MCF 10A (cell line): ENCODE data around the gene RAB5B. TPM values are rescaled to one million over a fixed set of nuclear protein-coding genes. Genes with fewer than 3 reads are reported as not detected.

Source experiments
- BruUV-seq: library from RNA; stranded (reverse); fragments of 400-500 nt; replicated peaks from 2 replicates; lab custom pipeline; 2021; lab: Mats Ljungman, UMichigan
- CTCF ChIA-PET: fragments of 300-600 bp; sonication (Branson Sonifier 250); formaldehyde crosslinking; extraction: SDS; loops from one replicate; lab custom pipeline; 2021; ENCODE audit warnings: antibody characterized with exemption, inconsistent platforms; lab: Yijun Ruan, JAX
- POLR2A ChIA-PET: fragments of 300-600, 350-650 bp; sonication (Branson Sonifier 250); formaldehyde crosslinking; extraction: SDS; loops from one replicate; lab custom pipeline; 2020; ENCODE audit warnings: antibody characterized with exemption, inconsistent platforms; lab: Yijun Ruan, JAX
- DNase-seq: peaks from one replicate; pipeline ENCODE4 v3.0.0-alpha.2; 2018; ENCODE audit not compliant: unreplicated experiment
- H3K27ac Mint-ChIP-seq: one replicate; pipeline ENCODE4 v1.8.0; 2022; ENCODE audit warnings: mild to moderate bottlenecking, low read depth, mixed read lengths; ENCODE audit not compliant: unreplicated experiment
- H3K27me3 Mint-ChIP-seq: one replicate; pipeline ENCODE4 v1.8.0; 2022; ENCODE audit warnings: mixed read lengths; ENCODE audit not compliant: insufficient read depth, unreplicated experiment
- H3K36me3 Mint-ChIP-seq: one replicate; pipeline ENCODE4 v1.8.0; 2022; ENCODE audit warnings: mild to moderate bottlenecking, moderate library complexity, mixed read lengths; ENCODE audit not compliant: insufficient read depth, unreplicated experiment
- H3K4me1 Mint-ChIP-seq: one replicate; pipeline ENCODE4 v1.8.0; 2022; ENCODE audit warnings: mixed read lengths; ENCODE audit not compliant: insufficient read depth, unreplicated experiment
- H3K4me3 Mint-ChIP-seq: one replicate; pipeline ENCODE4 v1.8.0; 2022; ENCODE audit warnings: mild to moderate bottlenecking, moderate library complexity, mixed read lengths; ENCODE audit not compliant: unreplicated experiment
- H3K9me3 Mint-ChIP-seq: one replicate; pipeline ENCODE4 v1.8.0; 2022; ENCODE audit warnings: mixed read lengths; ENCODE audit not compliant: unreplicated experiment
- CTCF ChIP-seq: fragments of 200-600 bp; IDR thresholded peaks from one replicate; pipeline ENCODE4 v1.8.0; 2022; ENCODE audit warnings: antibody characterized with exemption, mild to moderate bottlenecking; ENCODE audit not compliant: unreplicated experiment
- intact Hi-C: fragments of 100-400 bp; cut with micrococcal nuclease; formaldehyde crosslinking; loops from 2 replicates; pipeline ENCODE4 v1.14.1; 2022
- total RNA-seq: library from RNA; stranded (reverse); gene quantifications from 2 replicates; pipeline ENCODE4 v1.2.3, GENCODE V29; 2022

Gene RAB5B
- total RNA-seq, 1 experiment from 2014 or later: 67.4 TPM

DNA sequence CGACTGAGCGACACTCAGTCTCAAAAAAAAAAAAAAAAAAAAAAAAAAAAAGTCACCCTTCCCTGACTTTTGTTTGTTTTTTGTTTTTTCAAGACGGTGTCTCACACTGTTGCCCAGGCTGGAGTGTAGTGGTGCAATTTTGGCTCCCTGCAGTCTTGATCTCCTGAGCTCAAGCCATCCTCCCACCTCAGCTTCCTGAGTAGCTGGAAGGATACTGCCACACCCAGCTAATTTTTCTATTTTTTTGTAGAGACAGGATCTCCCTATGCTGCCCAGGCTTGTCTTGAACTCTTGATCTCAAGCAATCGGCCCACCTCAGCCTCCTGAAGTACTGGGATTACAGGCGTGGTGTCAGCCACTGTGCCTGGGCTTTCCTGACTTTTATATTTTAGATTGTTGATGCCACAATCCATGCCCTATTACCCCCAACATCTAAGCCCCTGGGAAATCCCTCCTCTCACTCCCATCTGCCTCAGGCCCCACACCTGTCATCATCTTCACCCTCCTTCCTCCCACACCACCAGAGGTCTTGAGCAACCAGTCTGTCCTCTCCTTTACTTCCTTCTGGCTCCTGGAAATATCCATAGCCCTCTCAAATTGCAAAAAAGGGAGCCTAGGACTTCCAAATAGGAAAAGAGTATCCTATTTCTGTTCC is 54.8 kb downstream of the RAB5B start:
- ChIA-PET POLR2A (interaction anchor here (0.9 to 2.1 kb wide), 3 partner anchors 9 to 21 kb away, joined by 3 to 15 read pairs (median 3); no protein-coding TSS in a partner anchor), CTCF (interaction anchor here (0.7 to 4.1 kb wide), 17 partner anchors 9 to 290 kb away, joined by 3 to 39 read pairs (median 4); partner anchors contain the start of genes IKZF4, ORMDL2 and SUOX)
- peak; percentile 27 for DNase-seq
- BruUV-seq: no TSS peak
- H3K27ac Mint-ChIP-seq: no peak overlapping the region
- H3K9me3 Mint-ChIP-seq: no peaks in the 10 kb centered on the region
- intact Hi-C loops: loop anchor here (1.0 kb wide), 2 partner anchors 32 to 290 kb away; no protein-coding TSS in a partner anchor
- no peaks in the 10 kb centered on the region for H3K27me3 Mint-ChIP-seq
- no peak for TF ChIP-seq CTCF
- H3K4me1 Mint-ChIP-seq: peaks cover 11% of the 10 kb centered on the region
- peaks cover 9% of the 10 kb centered on the region for H3K36me3 Mint-ChIP-seq
- no peak overlapping the region for H3K4me3 Mint-ChIP-seq

DNA sequence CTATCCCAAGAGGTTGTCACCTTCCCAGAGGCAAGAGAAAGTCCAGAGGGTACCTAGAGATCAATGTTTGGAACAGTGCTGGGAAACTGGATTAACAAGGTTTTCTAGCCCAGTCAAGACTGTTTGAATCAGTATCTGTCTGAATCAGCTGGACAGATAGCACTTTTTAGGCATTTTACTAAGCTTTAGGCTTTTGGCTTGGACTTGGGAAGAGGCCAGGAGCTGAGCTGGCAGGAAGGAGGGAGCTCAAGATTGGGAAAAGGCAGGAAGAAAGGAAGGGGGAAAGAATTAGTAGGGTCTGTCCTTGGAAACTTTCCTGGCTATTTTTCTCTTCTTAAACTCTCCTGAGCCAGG is 55.3 kb downstream of the RAB5B start:
- intact Hi-C loops: loop anchor here (1.0 kb wide), 2 partner anchors 33 to 291 kb away; no protein-coding TSS in a partner anchor
- H3K4me3 Mint-ChIP-seq: no peak overlapping the region
- TF ChIP-seq CTCF: no peak
- CTCF ChIA-PET: interaction anchor here (0.6 to 4.1 kb wide), 27 partner anchors 9 to 398 kb away, joined by 3 to 39 read pairs (median 3); partner anchors contain the start of genes IKZF4, ORMDL2, RAB5B and SUOX
- no peaks in the 10 kb centered on the region for H3K9me3 Mint-ChIP-seq
- BruUV-seq: no TSS peak
- H3K27ac Mint-ChIP-seq: no peak overlapping the region
- POLR2A ChIA-PET: interaction anchor here (0.8 to 2.1 kb wide), 5 partner anchors 9 to 33 kb away, joined by 3 to 15 read pairs (median 4); partner anchors contain the start of gene SUOX
- no peak for DNase-seq
- peaks cover 11% of the 10 kb centered on the region for H3K4me1 Mint-ChIP-seq
- no peaks in the 10 kb centered on the region for H3K27me3 Mint-ChIP-seq
- H3K36me3 Mint-ChIP-seq: peaks cover 9% of the 10 kb centered on the region

DNA sequence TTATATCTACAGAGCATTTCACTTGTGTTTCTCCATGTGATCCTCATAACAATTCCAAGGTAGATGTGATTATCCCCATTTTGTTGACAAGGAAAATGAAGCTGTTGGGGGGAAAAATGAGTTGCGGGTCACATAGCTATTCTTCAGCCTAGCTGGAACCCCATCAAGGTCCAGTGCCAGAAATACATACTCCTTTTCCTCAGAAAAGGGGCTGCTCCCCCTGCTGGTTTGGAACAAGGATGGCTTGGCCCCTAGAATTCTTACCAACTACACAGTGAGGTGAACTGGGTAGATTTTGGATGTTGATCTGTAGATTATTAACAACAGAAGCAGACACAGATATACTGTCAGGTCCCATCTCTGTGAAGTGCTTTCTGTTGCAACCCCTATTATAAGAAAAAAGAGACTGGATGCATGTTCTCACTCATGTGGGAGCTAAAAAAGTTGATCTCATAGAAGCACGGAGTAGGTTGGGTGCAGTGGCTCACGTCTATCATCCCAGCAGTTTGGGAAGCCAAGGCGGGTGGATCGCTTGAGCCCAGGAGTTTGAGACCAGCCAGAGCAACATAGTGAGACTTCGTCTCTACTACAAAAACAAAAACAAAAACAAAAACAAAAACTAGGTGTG is 55.9 kb downstream of the RAB5B start:
- DNase-seq: peak; percentile 69
- Mint-ChIP-seq H3K9me3 (no peaks in the 10 kb centered on the region), H3K27me3 (no peaks in the 10 kb centered on the region), H3K4me1 (peaks cover 11% of the 10 kb centered on the region), H3K36me3 (peaks cover 8% of the 10 kb centered on the region), H3K4me3 (no peak overlapping the region), H3K27ac (no peak overlapping the region)
- intact Hi-C loops: loop anchor here (1.0 kb wide), 2 partner anchors 33 to 291 kb away; no protein-coding TSS in a partner anchor
- no TSS peak for BruUV-seq
- TF ChIP-seq CTCF: peak; percentile 68
- CTCF ChIA-PET: interaction anchor here (0.6 to 4.1 kb wide), 26 partner anchors 8 to 397 kb away, joined by 3 to 39 read pairs (median 4); partner anchors contain the start of genes IKZF4, ORMDL2, RAB5B and SUOX
- POLR2A ChIA-PET: interaction anchor here (0.7 to 2.1 kb wide), 7 partner anchors 10 to 75 kb away, joined by 3 to 15 read pairs (median 3); partner anchors contain the start of gene SUOX

GRCh38 chr12:56031987-56032386 is 58.1 kb downstream of the RAB5B start:
- H3K36me3 Mint-ChIP-seq: peaks cover 4% of the 10 kb centered on the region

More at GRCh38 chr12:56031987-56032386, 58.1 kb downstream of the RAB5B start:
- intact Hi-C loops: no loop called here
- Mint-ChIP-seq H3K4me1 (peaks cover 11% of the 10 kb centered on the region), H3K27me3 (no peaks in the 10 kb centered on the region), H3K27ac (no peak overlapping the region), H3K4me3 (no peak overlapping the region), H3K9me3 (no peaks in the 10 kb centered on the region)
- no TSS peak for BruUV-seq
- ChIA-PET POLR2A (interaction anchor here (0.9 kb wide), 1 partner anchor 9 kb away, joined by 4 read pairs; no protein-coding TSS in a partner anchor), CTCF (interaction anchor here (1.0 kb wide), 1 partner anchor 36 kb away, joined by 4 read pairs; no protein-coding TSS in a partner anchor)
- DNase-seq: no peak
- no peak for TF ChIP-seq CTCF
